Upper lobe of right lung (tissue), 1 donor: Measurements from ENCODE around the gene SMCO4. TPM values are rescaled to one million over a fixed set of nuclear protein-coding genes. Genes with fewer than 3 reads are reported as not detected.

Source experiments
- ATAC-seq: fragments of 200-7000 bp; cut with Tn5 transposase; one replicate; pipeline ENCODE4 v1.9.1; 2020; ENCODE audit warnings: mild to moderate bottlenecking, moderate library complexity
- DNase-seq: peaks from one replicate; pipeline ENCODE4 v3.0.0-alpha.2; 2020
- H3K27ac ChIP-seq: fragments of 200-600 bp; one replicate; pipeline ENCODE4 v1.8.0; 2022
- H3K27me3 ChIP-seq: fragments of 200-600 bp; one replicate; pipeline ENCODE4 v1.8.0; 2022; ENCODE audit warnings: mild to moderate bottlenecking
- H3K36me3 ChIP-seq: fragments of 200-600 bp; one replicate; pipeline ENCODE4 v1.8.0; 2022
- H3K4me1 ChIP-seq: fragments of 200-600 bp; one replicate; pipeline ENCODE4 v1.8.0; 2022
- H3K4me3 ChIP-seq: fragments of 200-600 bp; one replicate; pipeline ENCODE4 v1.8.0; 2022; ENCODE audit warnings: mild to moderate bottlenecking
- H3K9me3 ChIP-seq: fragments of 200-600 bp; one replicate; pipeline ENCODE4 v1.8.0; 2022
- intact Hi-C: fragments of 100-400 bp; cut with DNase I; formaldehyde crosslinking; loops from one replicate; pipeline ENCODE4 v1.11.0; 2022
- total RNA-seq: library from RNA; stranded (reverse); fragmentation: NEBNext Ultra II Directional; extraction: Animal tissue kit (Norgen Biotek cat#: 25700); gene quantifications from one replicate; pipeline ENCODE4 v1.2.1, GENCODE V29; 2021
- TF ChIP-seq, protein P1 (sequence below): fragments of 200-600 bp; IDR thresholded peaks from one replicate; pipeline ENCODE4 v1.8.0; 2022; ENCODE audit warnings: antibody characterized with exemption
- donor health status: DM: no; HTN: yes; CAD: no; lungs with severe emphysema.

Gene SMCO4
- total RNA-seq, 1 donor from 2014 or later: 55.7 TPM

- Histone ChIP-seq H3K4me3 (no peak overlapping the region), H3K9me3 (no peaks in the 10 kb centered on the region), H3K27ac (no peak overlapping the region), H3K4me1 (peaks cover 22% of the 10 kb centered on the region), H3K36me3 (no peaks in the 10 kb centered on the region), H3K27me3 (no peaks in the 10 kb centered on the region)
- intact Hi-C loops: no loop called here
- DNase-seq (no peak), ATAC-seq (no peak)
- TF ChIP-seq, protein P1, sequence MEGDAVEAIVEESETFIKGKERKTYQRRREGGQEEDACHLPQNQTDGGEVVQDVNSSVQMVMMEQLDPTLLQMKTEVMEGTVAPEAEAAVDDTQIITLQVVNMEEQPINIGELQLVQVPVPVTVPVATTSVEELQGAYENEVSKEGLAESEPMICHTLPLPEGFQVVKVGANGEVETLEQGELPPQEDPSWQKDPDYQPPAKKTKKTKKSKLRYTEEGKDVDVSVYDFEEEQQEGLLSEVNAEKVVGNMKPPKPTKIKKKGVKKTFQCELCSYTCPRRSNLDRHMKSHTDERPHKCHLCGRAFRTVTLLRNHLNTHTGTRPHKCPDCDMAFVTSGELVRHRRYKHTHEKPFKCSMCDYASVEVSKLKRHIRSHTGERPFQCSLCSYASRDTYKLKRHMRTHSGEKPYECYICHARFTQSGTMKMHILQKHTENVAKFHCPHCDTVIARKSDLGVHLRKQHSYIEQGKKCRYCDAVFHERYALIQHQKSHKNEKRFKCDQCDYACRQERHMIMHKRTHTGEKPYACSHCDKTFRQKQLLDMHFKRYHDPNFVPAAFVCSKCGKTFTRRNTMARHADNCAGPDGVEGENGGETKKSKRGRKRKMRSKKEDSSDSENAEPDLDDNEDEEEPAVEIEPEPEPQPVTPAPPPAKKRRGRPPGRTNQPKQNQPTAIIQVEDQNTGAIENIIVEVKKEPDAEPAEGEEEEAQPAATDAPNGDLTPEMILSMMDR: no peak
Measured at GRCh38 chr11:93545566-93545965, 2.4 kb upstream of the SMCO4 start.

DNA sequence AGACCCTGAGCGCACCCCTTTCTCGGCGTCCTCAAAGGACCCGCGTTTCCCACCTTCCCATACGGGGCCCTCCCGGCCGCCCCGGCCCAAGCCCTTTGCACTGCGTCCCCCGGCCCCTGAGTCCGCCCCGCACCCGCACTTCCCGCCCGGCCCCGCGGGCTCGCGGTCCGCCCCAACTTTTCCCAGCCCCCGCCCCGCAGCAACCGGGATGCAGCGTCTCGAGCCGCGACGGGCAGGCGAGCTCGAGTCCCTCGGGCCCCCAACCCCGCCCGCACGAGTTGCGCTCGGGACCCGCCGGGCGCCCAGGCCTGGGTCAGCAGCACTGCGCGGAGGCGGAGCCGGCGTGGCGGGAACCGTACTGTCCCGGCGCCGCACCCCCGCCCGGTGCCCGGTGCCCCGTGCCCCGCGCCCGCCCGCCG is 371 bp downstream of the SMCO4 start:
- peak overlapping the region; percentile 66 for H3K4me3 ChIP-seq
- intact Hi-C loops: loop anchor here (5.0 kb wide), 1 partner anchor 306 kb away; no protein-coding TSS in a partner anchor
- H3K27me3 ChIP-seq: no peaks in the 10 kb centered on the region
- ATAC-seq (peak; percentile 47), DNase-seq (no peak)
- no peaks in the 10 kb centered on the region for H3K36me3 ChIP-seq
- peaks cover 44% of the 10 kb centered on the region for H3K4me1 ChIP-seq
- TF ChIP-seq, protein P1: no peak
- H3K9me3 ChIP-seq: no peaks in the 10 kb centered on the region
- peak overlapping the region; percentile 81 for H3K27ac ChIP-seq

- H3K9me3 ChIP-seq: no peaks in the 10 kb centered on the region
- TF ChIP-seq, protein P1: no peak
- H3K36me3 ChIP-seq: no peaks in the 10 kb centered on the region
- H3K27ac ChIP-seq: peak overlapping the region; percentile 81
- DNase-seq (peak; percentile 78), ATAC-seq (peak; percentile 57)
- peaks cover 49% of the 10 kb centered on the region for H3K4me1 ChIP-seq
- intact Hi-C loops: loop anchor here (5.0 kb wide), 1 partner anchor 305 kb away; no protein-coding TSS in a partner anchor
- peak overlapping the region; percentile 66 for H3K4me3 ChIP-seq
- H3K27me3 ChIP-seq: no peaks in the 10 kb centered on the region
Measured at GRCh38 chr11:93541884-93542810, 1.0 kb downstream of the SMCO4 start.

- Histone ChIP-seq H3K36me3 (no peaks in the 10 kb centered on the region), H3K9me3 (no peaks in the 10 kb centered on the region), H3K27me3 (no peaks in the 10 kb centered on the region), H3K27ac (no peak overlapping the region), H3K4me1 (peaks cover 60% of the 10 kb centered on the region), H3K4me3 (no peak overlapping the region)
- intact Hi-C loops: loop anchor here (5.0 kb wide), 1 partner anchor 304 kb away; no protein-coding TSS in a partner anchor
- no peak for ATAC-seq
- no peak for DNase-seq
- TF ChIP-seq, protein P1: no peak
Measured at GRCh38 chr11:93540896-93541553, 2.2 kb downstream of the SMCO4 start.

GRCh38 chr11:93540337-93540736 is 2.9 kb downstream of the SMCO4 start:
- H3K27me3 ChIP-seq: no peaks in the 10 kb centered on the region
- H3K27ac ChIP-seq: no peak overlapping the region
- no peak overlapping the region for H3K4me3 ChIP-seq
- no peaks in the 10 kb centered on the region for H3K9me3 ChIP-seq
- no peak for ATAC-seq
- H3K4me1 ChIP-seq: peaks cover 66% of the 10 kb centered on the region
- intact Hi-C loops: loop anchor here (5.0 kb wide), 1 partner anchor 303 kb away; no protein-coding TSS in a partner anchor
- H3K36me3 ChIP-seq: no peaks in the 10 kb centered on the region
- TF ChIP-seq, protein P1: no peak
- DNase-seq: no peak
